Jurkat, Clone E6-1 (cell line): Measurements from ENCODE around the gene COL5A1.

Source experiments
- DNase-seq: peaks from one replicate; pipeline ENCODE4 v3.0.0-alpha.2; 2011; ENCODE audit warnings: low read depth, low spot score
- H3K4me3 ChIP-seq: 2 replicates; pipeline ENCODE4 v1.5.1; 2011; ENCODE audit warnings: mild to moderate bottlenecking, low read length, control low read depth, moderate library complexity

Gene COL5A1

DNA sequence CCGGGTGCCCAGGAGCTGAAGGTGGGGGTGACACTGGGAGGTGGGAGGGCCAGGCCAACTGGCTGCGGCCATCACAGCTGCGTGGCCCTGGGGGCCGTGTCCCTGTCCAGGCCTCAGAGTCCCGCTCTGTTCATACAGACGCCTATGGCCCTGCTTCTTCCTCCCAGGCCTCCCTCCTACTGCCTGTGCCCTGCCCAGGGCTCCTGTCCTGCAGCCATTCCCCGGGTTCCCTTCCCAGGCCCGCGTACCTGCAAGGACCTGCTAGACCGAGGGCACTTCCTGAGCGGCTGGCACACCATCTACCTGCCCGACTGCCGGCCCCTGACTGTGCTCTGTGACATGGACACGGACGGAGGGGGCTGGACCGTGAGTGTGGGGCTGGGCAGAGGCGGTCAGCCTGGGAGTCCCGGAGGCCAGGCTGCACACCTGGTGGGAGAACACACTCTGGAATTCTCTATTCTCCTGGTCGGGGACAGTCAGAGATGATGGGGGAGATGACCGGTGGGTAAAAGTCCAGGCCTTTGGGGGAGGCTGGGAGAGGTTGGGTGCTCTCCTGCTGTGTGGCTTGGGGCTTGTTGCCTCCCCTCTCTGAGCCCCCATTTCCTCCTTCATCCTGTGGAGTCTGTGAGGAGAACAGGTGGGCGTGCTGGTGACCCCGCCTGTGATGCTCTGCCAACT lies 243.5 kb downstream of the COL5A1 start:
- H3K4me3 ChIP-seq = no peak overlapping the region
- no peak for DNase-seq

DNA sequence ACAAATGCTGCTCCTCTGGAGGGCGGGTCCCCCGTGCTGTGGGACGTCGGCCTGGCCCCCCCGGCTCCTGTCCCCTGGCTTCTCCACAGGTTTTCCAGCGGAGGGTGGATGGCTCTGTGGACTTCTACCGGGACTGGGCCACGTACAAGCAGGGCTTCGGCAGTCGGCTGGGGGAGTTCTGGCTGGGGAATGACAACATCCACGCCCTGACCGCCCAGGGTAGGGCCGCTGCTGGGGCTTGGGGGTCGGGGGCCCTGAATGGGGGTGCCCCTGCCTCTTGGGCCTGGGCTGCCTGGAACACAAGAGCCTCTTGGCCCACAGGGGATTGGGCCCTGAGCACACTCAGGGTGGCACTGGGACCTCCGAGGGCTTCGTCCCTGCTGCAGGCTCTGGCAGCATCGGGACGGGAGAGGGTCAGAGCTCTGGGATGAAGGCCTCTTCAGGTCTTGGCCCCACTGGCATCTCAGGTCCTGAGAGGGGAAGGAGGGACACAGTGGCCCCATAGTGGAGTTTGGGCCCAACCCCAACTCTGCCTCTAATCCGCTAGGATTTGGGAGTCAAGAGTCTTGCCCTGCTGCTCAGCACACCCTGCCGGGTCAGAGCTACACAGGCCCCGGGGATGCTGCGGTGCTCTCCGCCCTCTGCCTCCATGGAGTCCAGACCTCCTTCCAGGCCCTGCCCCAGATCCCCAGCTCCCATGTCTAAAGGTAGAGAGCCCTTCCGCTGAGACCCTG lies 244.2 kb downstream of the COL5A1 start:
- no peak overlapping the region for H3K4me3 ChIP-seq
- no peak for DNase-seq

DNA sequence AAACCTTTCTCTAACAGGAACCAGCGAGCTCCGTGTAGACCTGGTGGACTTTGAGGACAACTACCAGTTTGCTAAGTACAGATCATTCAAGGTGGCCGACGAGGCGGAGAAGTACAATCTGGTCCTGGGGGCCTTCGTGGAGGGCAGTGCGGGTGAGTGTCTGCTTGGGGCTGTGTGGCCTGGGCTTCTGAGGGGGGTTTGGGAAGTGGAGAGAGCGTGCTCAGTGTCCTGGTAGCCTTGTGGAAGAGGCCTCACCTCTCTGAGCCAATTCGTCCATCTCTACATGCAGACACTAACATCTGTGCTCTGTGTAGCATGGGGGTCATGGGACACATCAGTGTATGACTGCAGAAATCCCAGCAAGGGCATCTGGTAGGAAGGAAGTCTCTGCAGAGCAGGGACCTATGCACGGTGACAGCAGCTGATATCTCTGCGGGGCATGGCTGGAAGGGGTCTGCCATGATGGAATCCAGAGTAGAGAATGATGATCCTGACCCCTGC lies 244.9 kb downstream of the COL5A1 start:
- no peak for DNase-seq
- no peak overlapping the region for H3K4me3 ChIP-seq

DNA sequence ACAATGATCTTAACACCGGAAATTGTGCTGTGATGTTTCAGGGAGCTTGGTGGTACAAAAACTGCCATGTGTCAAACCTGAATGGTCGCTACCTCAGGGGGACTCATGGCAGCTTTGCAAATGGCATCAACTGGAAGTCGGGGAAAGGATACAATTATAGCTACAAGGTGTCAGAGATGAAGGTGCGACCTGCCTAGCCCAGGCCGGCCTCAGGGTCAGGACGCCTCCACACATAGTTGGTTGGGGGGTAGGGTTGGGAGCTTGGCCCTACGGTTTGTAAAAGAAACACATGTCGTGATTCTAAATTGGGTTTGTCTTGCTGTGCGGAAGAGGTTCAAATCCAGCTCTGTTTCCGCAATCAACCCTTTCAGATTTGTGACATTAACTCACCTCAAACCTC lies 245.6 kb downstream of the COL5A1 start:
- H3K4me3 ChIP-seq = no peak overlapping the region
- DNase-seq = no peak

DNA sequence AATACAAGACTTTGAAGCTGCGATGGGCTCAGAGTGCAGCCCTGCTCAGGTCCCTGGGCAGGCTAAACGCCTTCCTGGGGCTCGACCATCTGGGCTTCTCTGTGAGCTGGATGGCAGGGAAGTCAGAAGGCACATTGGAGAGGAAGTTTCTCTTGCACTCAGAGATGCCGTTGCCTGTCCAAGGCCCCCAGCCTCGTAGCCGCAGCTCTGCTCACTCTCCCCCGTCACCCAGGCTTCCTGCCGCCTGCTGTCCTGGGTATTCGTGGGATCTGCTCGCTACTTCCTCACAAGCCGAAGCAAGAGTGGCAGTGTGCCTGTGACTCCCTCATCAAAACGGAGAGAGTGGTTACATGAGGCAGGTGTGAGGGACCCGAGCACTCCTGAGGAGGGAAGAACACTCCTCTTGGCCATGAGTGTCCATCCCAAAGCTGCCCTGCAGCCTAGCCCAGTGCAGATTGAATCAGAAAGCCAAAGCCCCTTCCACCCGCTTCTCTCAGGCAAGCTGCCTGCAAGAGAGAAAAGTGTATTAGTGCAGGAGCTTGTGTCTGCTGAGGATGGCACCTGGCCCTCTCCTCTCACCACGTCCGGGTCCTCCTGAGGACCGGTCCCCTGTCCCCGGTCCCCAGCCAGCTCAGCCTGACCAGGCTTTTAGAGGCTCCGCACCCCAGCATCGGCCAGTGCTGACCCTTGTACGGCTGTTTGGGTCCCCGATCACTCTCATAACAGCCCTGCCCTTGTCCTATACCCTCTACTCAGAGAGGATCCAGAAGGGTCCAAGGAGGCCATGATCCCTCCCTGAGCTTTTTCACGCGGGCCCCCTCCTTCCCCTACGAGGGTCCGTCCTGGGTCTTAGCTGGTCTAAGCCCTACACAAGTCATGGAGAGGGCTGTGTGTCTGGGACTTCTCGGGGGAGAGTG lies 246.3 kb downstream of the COL5A1 start:
- no peak overlapping the region for H3K4me3 ChIP-seq
- no peak for DNase-seq

DNA sequence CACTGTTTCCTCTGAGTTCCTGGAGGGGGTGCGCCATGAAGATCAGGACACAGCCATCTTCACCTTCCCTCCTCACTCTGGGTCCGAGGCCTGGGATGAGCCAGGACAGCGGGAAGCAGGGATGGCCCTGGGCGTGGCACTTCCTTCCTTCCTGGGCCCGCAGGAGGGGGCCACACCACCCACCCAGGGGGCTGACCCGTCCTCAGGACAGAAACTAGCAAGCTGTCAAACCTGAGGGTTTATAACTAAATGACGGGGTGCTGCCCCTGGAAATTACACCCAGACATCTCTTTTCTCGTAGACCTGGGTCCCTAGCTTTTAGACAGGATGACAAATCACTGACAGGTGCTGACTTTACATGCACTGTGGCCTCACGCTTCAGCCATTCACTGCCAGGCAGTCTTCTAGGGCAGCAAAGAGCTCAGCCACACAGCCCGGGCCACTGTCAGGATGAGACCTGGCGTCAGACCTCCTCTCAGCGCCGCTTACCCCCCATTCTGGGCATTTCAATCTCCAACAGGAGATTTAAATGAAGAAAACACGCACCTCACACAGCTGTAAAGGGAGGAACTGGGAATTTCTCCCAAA lies 247.1 kb downstream of the COL5A1 start:
- DNase-seq = no peak
- no peak overlapping the region for H3K4me3 ChIP-seq

DNA sequence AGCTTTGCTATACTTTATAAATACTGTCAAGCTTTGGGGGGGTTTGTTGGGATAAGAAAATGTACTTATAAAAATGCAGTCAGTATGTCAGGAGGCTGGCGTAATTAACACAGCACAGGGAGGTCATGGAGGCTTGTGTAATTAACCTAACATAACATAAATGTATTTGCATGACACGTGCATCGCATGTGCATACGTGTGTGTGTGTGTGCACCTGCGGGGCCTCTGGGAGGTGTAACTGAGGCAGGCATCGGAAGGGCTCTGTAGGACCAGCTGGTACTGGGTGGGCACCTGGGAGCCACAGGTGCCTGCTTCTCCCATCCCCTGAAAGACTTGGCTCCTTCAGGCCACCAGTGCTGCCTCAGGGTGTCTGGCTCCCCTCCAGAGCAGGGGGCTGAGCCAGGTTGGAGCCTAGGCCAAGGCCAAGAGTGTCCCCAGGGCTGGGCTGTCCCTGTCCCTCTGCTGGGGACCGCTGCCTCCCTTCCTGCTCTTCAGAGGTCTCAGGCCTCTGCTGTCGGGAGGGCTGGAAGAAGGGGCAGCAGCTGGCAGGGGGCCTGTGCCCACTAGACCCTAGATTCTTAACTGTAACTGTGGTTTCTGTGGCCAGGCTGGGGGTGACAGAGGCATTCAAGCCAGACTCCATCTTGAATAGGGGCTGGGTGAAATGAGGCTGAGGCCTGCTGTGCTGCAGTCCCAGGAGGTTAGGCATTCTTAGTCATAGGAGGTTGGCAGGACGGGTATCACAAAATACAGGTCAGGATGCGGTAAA lies 248.0 kb downstream of the COL5A1 start:
- DNase-seq = no peak
- H3K4me3 ChIP-seq = no peak overlapping the region

DNA sequence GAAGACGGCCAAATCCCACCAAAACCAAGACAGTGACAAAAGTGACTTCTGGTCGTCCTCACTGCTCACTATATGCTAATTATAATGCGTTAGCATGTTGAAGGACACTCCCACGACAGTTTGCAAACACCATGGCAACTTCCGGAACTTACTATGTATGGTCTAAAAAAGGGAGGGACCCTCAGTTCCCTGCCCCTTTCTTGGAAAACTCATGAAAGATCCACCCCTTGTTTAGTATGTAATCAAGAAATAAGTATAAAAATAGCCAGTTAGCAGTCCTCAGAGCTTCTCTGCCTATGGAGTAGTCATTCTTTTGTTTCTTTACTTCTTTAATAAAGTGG lies 248.5 kb downstream of the COL5A1 start:
- no peak for DNase-seq
- no peak overlapping the region for H3K4me3 ChIP-seq

DNA sequence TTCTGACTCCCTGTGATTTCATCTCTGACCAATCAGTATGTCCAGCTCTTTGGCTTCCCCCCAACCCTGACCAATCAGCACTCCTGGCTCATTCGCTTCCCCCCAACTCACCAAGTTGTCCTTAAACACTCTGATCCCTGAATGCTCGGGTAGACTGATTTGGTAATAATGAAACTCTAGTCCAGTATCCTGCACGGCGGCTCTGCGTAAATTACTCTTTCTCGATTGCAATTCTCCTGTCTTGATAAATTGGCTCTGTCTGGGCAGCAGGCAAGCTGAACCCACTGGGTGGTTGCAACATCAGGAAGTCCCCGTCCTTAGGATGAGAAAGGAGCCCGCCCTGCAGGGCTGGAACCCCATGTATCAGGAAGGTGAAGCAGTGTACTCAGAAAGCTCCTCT lies 249.4 kb downstream of the COL5A1 start:
- no peak overlapping the region for H3K4me3 ChIP-seq
- no peak for DNase-seq

DNA sequence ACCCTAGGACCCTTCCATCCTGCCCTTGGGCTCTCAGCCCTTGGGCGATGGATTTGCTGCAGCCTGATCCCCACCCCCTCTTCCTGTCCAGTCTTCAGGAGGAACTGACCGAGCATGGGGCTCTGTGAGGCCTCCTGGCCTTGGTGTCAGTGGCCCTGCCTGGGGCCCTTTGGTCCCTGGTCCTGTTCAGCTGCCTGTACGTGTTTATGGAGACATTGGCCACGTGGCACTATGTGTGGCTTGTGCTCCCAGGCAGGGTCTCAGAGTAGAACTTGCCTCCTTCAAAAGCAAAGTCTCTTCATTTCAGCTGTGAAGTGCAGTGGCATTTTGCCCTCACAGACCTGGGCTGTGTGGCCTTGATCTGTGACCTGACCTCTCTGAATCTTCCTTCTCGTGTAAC lies 250.1 kb downstream of the COL5A1 start:
- H3K4me3 ChIP-seq = no peak overlapping the region
- DNase-seq = no peak

DNA sequence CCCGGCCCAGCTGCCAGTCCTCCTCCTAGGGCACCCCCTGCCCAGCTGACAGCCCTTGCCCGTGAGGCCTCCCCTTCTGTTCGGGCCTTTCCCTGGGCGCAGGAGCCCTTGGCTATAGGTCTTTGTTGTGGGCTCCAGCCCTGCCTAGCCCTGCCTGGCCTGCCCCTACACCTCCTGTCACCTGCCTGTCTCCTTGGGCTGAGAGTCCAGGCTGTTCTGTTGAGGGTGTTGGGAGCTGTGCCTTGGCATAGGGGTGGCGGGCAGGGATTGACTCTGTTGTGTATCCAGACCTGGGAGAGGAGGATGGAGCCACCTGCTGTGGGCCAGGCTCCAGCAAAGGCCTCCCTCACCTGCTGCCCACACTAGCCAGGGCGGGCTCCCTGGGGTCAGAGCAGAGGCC lies 250.6 kb downstream of the COL5A1 start:
- H3K4me3 ChIP-seq = no peak overlapping the region
- no peak for DNase-seq

DNA sequence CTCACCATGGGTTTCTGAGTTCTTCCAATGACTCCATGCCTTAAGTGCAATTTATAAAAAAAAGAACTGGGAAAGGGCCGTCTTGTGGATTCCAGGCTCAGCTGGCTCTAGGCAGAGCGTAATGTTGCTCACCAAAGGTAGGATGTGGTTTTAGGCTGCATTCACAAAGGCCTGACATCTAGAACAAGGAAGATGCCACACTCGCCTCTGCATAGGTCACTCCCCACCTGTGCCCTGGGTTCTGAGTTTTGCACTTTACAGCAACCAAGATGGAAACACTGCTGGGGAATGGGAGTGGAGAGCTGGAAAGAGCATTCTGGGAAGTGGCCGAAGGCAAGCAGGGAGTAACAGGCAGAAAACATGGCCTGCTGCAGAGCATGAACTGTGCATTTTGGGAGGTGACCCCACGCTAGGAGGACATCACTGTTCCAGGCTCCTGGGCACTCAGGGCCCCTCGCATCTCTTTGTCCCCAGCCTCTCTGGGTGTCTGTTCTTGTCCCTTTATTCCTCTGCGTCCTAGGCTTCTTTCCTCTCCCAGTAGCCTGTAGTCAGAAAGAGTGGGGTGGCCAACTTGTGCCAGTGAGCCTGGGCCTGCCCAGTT lies 251.3 kb downstream of the COL5A1 start:
- DNase-seq = no peak
- no peak overlapping the region for H3K4me3 ChIP-seq
